A549 (cell line): ENCODE results near the gene BAZ1B.

Source experiments
- CTCF ChIP-seq: fragments of >200 bp; sonication (Bioruptor Twin); formaldehyde crosslinking; IDR thresholded peaks from 3 replicates; pipeline ENCODE4 v1.5.1; 2016
- EP300 ChIP-seq, 2 experiments: fragments of >200 bp; sonication (Bioruptor Twin); formaldehyde crosslinking; IDR thresholded peaks; 2 replicates in 1 of 2; 3 replicates in 1 of 2; pipeline ENCODE4 v1.6.1; 2016 to 2017
- KDM5A ChIP-seq: fragments of 200-600 bp; sonication (generic); IDR thresholded peaks from 2 replicates; pipeline ENCODE4 v1.6.1; 2016; ENCODE audit warnings: antibody characterized with exemption, mild to moderate bottlenecking
- MAZ ChIP-seq: fragments of 150-350 bp; IDR thresholded peaks from 2 replicates; pipeline ENCODE4 v1.6.1; 2014; ENCODE audit warnings: antibody characterized with exemption, low read depth, low read length, borderline replicate concordance
- NR3C1 ChIP-seq: fragments of >200 bp; sonication (Bioruptor Twin); formaldehyde crosslinking; IDR thresholded peaks from 3 replicates; pipeline ENCODE4 v1.6.1; 2017
- RAD21 ChIP-seq, 2 experiments: fragments of >200 bp in 1 of 2; sonication (Bioruptor Twin) in 1 of 2; formaldehyde crosslinking in 1 of 2; IDR thresholded peaks in 1 of 2; conservative IDR thresholded peaks in 1 of 2; 2 replicates in 1 of 2; 3 replicates in 1 of 2; pipeline ENCODE4 v1.6.1; 2012 to 2018; ENCODE audit warnings: inconsistent platforms in 1 of 2
- REST ChIP-seq: fragments of 200-600 bp; sonication (generic); IDR thresholded peaks from 2 replicates; pipeline ENCODE4 v1.6.1; 2016; ENCODE audit warnings: antibody characterized with exemption, mild to moderate bottlenecking, moderate library complexity
- USF2 ChIP-seq: fragments of 450-650 bp; IDR thresholded peaks from 2 replicates; pipeline ENCODE4 v1.6.1; 2014; ENCODE audit warnings: antibody characterized with exemption
- ZFP36 ChIP-seq: fragments of 450-650 bp; IDR thresholded peaks from 2 replicates; pipeline ENCODE4 v1.6.1; 2014; ENCODE audit warnings: borderline replicate concordance; ENCODE audit not compliant: partially characterized antibody

GRCh38 chr7:73512018-73512780, 9.9 kb downstream of the BAZ1B start:
- TF ChIP-seq KDM5A, result no peak
- no peak for TF ChIP-seq CTCF
- no peak for TF ChIP-seq REST
- no peak for TF ChIP-seq NR3C1
- no peak for TF ChIP-seq ZFP36
- no peak for TF ChIP-seq USF2
- TF ChIP-seq RAD21 (conservative IDR thresholded peaks at IDR 0.05 in 1 of 2, IDR thresholded peaks at IDR 0.05 in 1 of 2), result no peak
- no peak for TF ChIP-seq MAZ
- no peak for TF ChIP-seq EP300 (IDR thresholded peaks at IDR 0.05)
